Esophagus (tissue), 2 donors: ENCODE results near the gene LAMA1. TPM values are rescaled to one million over a fixed set of nuclear protein-coding genes. Genes with fewer than 3 reads are reported as not detected.

Source experiments
- H3K27ac ChIP-seq, 2 donors: one replicate each; pipeline ENCODE4 v1.5.1; 2013; ENCODE audit warnings: low read depth in 2 of 2, mild to moderate bottlenecking in 2 of 2, inconsistent platforms in 1 of 2, low read length in 1 of 2, moderate library complexity in 1 of 2
- H3K27me3 ChIP-seq, 2 donors: one replicate each; pipeline ENCODE4 v1.6.1; 2013; ENCODE audit warnings: low read length in 2 of 2, control low read depth in 1 of 2, mild to moderate bottlenecking in 1 of 2; ENCODE audit not compliant: insufficient read depth in 2 of 2, control insufficient read depth in 1 of 2
- H3K36me3 ChIP-seq, 2 donors: one replicate each; pipeline ENCODE4 v1.6.1; 2013; ENCODE audit warnings: low read length in 1 of 2; ENCODE audit not compliant: control insufficient read depth in 2 of 2, insufficient read depth in 2 of 2
- H3K4me1 ChIP-seq, 2 donors: one replicate each; pipeline ENCODE4 v1.6.1; 2013; ENCODE audit warnings: low read length in 1 of 2; ENCODE audit not compliant: control insufficient read depth in 2 of 2, insufficient read depth in 2 of 2
- H3K4me3 ChIP-seq, 2 donors: one replicate each; pipeline ENCODE4 v1.5.1; 2013; ENCODE audit warnings: low read length in 2 of 2, mild to moderate bottlenecking in 2 of 2, low read depth in 1 of 2, moderate library complexity in 1 of 2
- H3K9me3 ChIP-seq, 2 donors: one replicate each; pipeline ENCODE4 v1.6.1; 2013; ENCODE audit warnings: mild to moderate bottlenecking in 2 of 2, low read depth in 1 of 2, low read length in 1 of 2, moderate library complexity in 1 of 2; ENCODE audit not compliant: control insufficient read depth in 2 of 2, insufficient read depth in 1 of 2
- WGBS, 2 donors: extraction: QIAGEN DNeasy Blood & Tissue Kit; methylation state at CpG; one replicate each; pipeline ENCODE4 v1.1.7; 2013; 5-methylcytosine and 5-hydroxymethylcytosine counted together
- polyA plus RNA-seq, 2 donors: library from polyadenylated mRNA; stranded (reverse); fragments of 200-250 nt; gene quantifications; one replicate each; pipeline ENCODE4 v1.2.3, GENCODE V29; 2013
- donor health status: healthy with polysubstance abuse.
- donor health status: Bipolar disorder and iron deficiency.

LAMA1 gene
- polyA plus RNA-seq, 2 donors = 0.16 to 0.27 TPM

GRCh38 chr18:7017013-7017412 is 100.6 kb downstream of the LAMA1 start:
- Histone ChIP-seq H3K4me1 (no peaks in the 10 kb centered on the region), H3K36me3 (no peaks in the 10 kb centered on the region), H3K9me3 (peaks cover 0 to 2% of the 10 kb centered on the region in 2 donors), H3K4me3 (no peak overlapping the region), H3K27ac (no peak overlapping the region), H3K27me3 (no peaks in the 10 kb centered on the region)
- 88 to 89% methylated on average over 5 of the region's 5 CpGs for WGBS, 2 donors

- no peaks in the 10 kb centered on the region for H3K36me3 ChIP-seq
- no peaks in the 10 kb centered on the region for H3K4me1 ChIP-seq
- H3K27ac ChIP-seq = no peak overlapping the region
- no peaks in the 10 kb centered on the region for H3K9me3 ChIP-seq
- H3K4me3 ChIP-seq = no peak overlapping the region
- WGBS, 2 donors = 66 to 67% methylated on average over 19 of the region's 19 CpGs
- H3K27me3 ChIP-seq = no peaks in the 10 kb centered on the region
Measured at GRCh38 chr18:7011142-7011541, 106.5 kb downstream of the LAMA1 start.

GRCh38 chr18:7004009-7004408 is 113.6 kb downstream of the LAMA1 start:
- Histone ChIP-seq H3K4me3 (no peak overlapping the region), H3K4me1 (no peaks in the 10 kb centered on the region), H3K27ac (no peak overlapping the region), H3K27me3 (no peaks in the 10 kb centered on the region), H3K9me3 (no peaks in the 10 kb centered on the region), H3K36me3 (no peaks in the 10 kb centered on the region)
- WGBS, 2 donors = 81 to 90% methylated on average over 6 of the region's 6 CpGs

DNA sequence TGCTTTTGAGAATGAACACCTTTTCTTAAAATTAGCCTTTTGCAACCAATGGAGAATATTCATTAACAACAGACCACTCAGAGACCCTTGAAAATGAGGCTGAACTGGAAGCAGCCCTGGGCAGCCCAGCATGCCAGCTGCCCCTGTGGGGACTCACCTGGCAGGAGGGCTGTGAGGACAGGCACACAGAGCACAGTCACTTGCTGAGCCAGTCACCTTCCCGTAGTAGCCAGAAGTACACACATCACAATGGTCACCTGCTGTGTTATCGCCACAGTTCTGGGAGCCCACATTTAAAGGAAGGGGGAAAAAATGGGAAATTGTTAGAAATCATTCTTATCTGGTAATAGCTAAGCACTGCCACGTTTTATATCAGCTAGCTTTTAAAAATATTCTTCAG is 115.5 kb downstream of the LAMA1 start:
- WGBS, 2 donors = 61 to 63% methylated on average over 3 of the region's 3 CpGs
- Histone ChIP-seq H3K4me3 (no peak overlapping the region), H3K9me3 (no peaks in the 10 kb centered on the region), H3K4me1 (no peaks in the 10 kb centered on the region), H3K27ac (no peak overlapping the region), H3K36me3 (no peaks in the 10 kb centered on the region), H3K27me3 (no peaks in the 10 kb centered on the region)

- Histone ChIP-seq H3K27ac (no peak overlapping the region), H3K27me3 (no peaks in the 10 kb centered on the region), H3K36me3 (no peaks in the 10 kb centered on the region), H3K9me3 (no peaks in the 10 kb centered on the region), H3K4me3 (no peak overlapping the region), H3K4me1 (no peaks in the 10 kb centered on the region)
- WGBS, 2 donors = 20 to 29% methylated on average over 9 of the region's 9 CpGs
Measured at GRCh38 chr18:7000484-7001096, 117.0 kb downstream of the LAMA1 start.

DNA sequence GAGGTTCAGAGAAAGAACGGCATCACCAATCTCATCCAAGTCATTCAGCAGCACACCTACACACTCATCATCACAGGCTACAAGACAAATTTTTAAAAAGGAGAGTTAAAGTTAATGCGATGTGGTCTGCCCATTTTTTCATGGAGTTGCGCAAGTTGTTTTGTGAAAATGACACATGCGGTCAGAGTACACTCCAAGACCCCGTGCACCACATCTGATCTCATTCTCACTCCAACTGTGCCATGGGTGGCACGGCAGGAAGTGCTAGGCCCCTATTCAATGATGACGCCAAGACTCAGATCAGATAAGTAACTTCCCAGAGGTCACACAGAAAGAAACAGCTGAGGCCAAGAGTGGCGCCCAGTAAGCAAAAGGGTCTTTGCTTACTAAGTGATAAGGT is 119.8 kb downstream of the LAMA1 start:
- no peaks in the 10 kb centered on the region for H3K27me3 ChIP-seq
- H3K4me1 ChIP-seq = no peaks in the 10 kb centered on the region
- H3K36me3 ChIP-seq = no peaks in the 10 kb centered on the region
- no peak overlapping the region for H3K27ac ChIP-seq
- H3K4me3 ChIP-seq = no peak overlapping the region
- 83 to 88% methylated on average over 8 of the region's 8 CpGs for WGBS, 2 donors
- H3K9me3 ChIP-seq = no peaks in the 10 kb centered on the region

- no peaks in the 10 kb centered on the region for H3K36me3 ChIP-seq
- no peaks in the 10 kb centered on the region for H3K4me1 ChIP-seq
- peak overlapping the region; percentile 3 to 33 for H3K27ac ChIP-seq
- no peaks in the 10 kb centered on the region for H3K27me3 ChIP-seq
- no peak overlapping the region for H3K4me3 ChIP-seq
- H3K9me3 ChIP-seq = no peaks in the 10 kb centered on the region
- WGBS, 2 donors = 27 to 37% methylated on average over 7 of the region's 7 CpGs
Measured at GRCh38 chr18:6994771-6995430, 122.7 kb downstream of the LAMA1 start.

GRCh38 chr18:6994056-6994770 is 123.4 kb downstream of the LAMA1 start:
- 34 to 54% methylated on average over 7 of the region's 7 CpGs for WGBS, 2 donors
- no peaks in the 10 kb centered on the region for H3K4me1 ChIP-seq

DNA sequence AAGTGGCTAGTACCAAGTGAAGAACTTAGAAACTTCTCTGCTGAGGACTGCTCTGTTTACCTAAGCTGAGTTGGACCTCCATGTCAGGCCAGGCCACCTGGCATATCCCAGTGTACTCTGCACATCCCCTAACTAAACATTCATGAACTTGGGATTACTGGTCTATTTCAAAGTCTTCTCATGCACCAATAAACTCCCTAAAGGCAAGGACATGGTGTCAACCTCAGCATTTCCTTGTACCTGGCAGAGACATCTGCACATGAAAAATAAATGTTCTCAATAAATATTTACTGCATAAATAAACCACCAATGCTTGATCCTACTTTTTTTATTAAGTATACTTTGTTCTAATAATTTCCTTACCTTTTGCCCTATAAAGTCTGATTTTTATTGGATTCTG is 124.8 kb downstream of the LAMA1 start:
- Histone ChIP-seq H3K4me1 (no peaks in the 10 kb centered on the region), H3K27ac (no peak overlapping the region), H3K9me3 (no peaks in the 10 kb centered on the region), H3K4me3 (no peak overlapping the region), H3K27me3 (no peaks in the 10 kb centered on the region), H3K36me3 (no peaks in the 10 kb centered on the region)

More at GRCh38 chr18:6994056-6994770, 123.4 kb downstream of the LAMA1 start:
- H3K27ac ChIP-seq = peak overlapping the region; percentile 3 to 4
- H3K36me3 ChIP-seq = no peaks in the 10 kb centered on the region
- H3K27me3 ChIP-seq = no peaks in the 10 kb centered on the region
- H3K4me3 ChIP-seq = no peak overlapping the region
- no peaks in the 10 kb centered on the region for H3K9me3 ChIP-seq
